Gastroesophageal sphincter (tissue), 3 donors: ENCODE measurements around the gene MRFAP1.

Experiments
- EP300 ChIP-seq: sonication (generic); formaldehyde crosslinking; IDR thresholded peaks from one replicate; pipeline ENCODE4 v1.6.1; 2017; ENCODE audit warnings: antibody characterized with exemption, mild to moderate bottlenecking
- POLR2A ChIP-seq, 2 donors: fragments of 450-650 bp; IDR thresholded peaks; one replicate each; pipeline ENCODE4 v1.6.1; 2017; ENCODE audit warnings: antibody characterized with exemption in 2 of 2, mild to moderate bottlenecking in 2 of 2, moderate library complexity in 1 of 2
- POLR2AphosphoS5 ChIP-seq: sonication (generic); formaldehyde crosslinking; IDR thresholded peaks from one replicate; pipeline ENCODE4 v1.6.1; 2017; ENCODE audit warnings: antibody characterized with exemption
- TF ChIP-seq, protein P1 (sequence below), 4 experiments: fragments of 200-600 bp in 2 of 4; fragments of 450-650 bp in 2 of 4; sonication (generic) in 1 of 4; IDR thresholded peaks; one replicate each; pipeline ENCODE4 v1.5.1; 2017 to 2019; ENCODE audit warnings: antibody characterized with exemption in 4 of 4, mild to moderate bottlenecking in 2 of 4, moderate library complexity in 2 of 4

DNA sequence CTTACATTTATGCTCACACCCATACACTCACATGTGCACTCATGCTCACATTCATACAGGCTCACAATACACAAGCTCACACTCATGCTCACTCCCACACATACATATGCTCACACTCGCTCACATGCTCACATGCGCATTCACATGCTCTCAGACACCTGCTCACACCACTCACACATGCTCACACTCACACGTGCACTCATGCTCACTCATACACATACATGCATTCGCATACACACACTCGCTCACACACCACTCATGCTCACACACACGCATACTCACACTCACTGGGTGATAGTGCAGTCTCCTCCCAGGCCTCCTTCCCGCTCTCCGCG is 24.8 kb downstream of the MRFAP1 start:
- TF ChIP-seq, protein P1, sequence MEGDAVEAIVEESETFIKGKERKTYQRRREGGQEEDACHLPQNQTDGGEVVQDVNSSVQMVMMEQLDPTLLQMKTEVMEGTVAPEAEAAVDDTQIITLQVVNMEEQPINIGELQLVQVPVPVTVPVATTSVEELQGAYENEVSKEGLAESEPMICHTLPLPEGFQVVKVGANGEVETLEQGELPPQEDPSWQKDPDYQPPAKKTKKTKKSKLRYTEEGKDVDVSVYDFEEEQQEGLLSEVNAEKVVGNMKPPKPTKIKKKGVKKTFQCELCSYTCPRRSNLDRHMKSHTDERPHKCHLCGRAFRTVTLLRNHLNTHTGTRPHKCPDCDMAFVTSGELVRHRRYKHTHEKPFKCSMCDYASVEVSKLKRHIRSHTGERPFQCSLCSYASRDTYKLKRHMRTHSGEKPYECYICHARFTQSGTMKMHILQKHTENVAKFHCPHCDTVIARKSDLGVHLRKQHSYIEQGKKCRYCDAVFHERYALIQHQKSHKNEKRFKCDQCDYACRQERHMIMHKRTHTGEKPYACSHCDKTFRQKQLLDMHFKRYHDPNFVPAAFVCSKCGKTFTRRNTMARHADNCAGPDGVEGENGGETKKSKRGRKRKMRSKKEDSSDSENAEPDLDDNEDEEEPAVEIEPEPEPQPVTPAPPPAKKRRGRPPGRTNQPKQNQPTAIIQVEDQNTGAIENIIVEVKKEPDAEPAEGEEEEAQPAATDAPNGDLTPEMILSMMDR (IDR thresholded peaks at IDR 0.05) = no peak
- TF ChIP-seq EP300 (no peak), POLR2AphosphoS5 (no peak), POLR2A (IDR thresholded peaks at IDR 0.05) (no peak)
